Measurements from ENCODE around the gene MCOLN2. TPM values are rescaled to one million over a fixed set of nuclear protein-coding genes. Genes with fewer than 3 reads are reported as not detected.

Gene MCOLN2
- total and polyA plus RNA-seq, 2 of the 8 experiments (the other 6 are each of a cell fraction or from before 2014, with no cell fraction given): 1.7 to 6.1 TPM

DNA sequence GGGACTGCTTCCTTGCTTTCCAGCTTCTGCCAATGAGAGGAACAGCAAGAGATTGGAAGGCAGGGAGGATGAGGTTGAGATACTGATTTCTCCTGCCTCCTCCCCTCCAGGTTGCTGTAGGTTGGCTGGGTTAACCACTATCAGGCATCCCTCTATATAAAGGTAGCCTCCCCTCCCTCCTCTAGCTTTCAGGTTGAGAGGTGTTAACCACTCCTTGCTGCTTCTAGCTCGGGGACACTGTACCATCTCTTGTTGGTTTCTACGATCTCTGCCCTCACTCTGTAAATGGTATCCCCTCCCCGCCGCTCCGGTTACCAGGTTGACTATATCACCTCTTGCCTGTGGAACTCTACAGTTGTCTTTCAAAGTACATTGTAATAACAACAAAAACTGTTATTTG, 120.6 kb downstream of the MCOLN2 start:
- no peak for FAIRE-seq
- no peak overlapping the region for H2AK5ac ChIP-seq (ENCODE audit: low read depth, low read length)
- no peaks in the 10 kb centered on the region for H3K27me3 ChIP-seq (replicated peaks in 1 of 4; ENCODE audit: control insufficient read depth in 3 of 4, extremely low read depth in 1 of 4, insufficient read depth in 3 of 4, low read length in 3 of 4)
- no peak overlapping the region for H3K27ac ChIP-seq (ENCODE audit: low read depth, low read length)
- no peak overlapping the region for H2BK15ac ChIP-seq (ENCODE audit: low read length)
- H4K5ac ChIP-seq (ENCODE audit: insufficient read length, low read depth, low read length): no peak overlapping the region
- no peak overlapping the region for H3K4me3 ChIP-seq (ENCODE audit: extremely low read depth in 1 of 4, insufficient read depth in 2 of 4, low read depth in 3 of 4, low read length in 4 of 4)
- no peak overlapping the region for H3K4me2 ChIP-seq (ENCODE audit: insufficient read depth in 1 of 2, low read depth in 2 of 2, low read length in 2 of 2)
- no peak overlapping the region for H3K9ac ChIP-seq (replicated peaks in 1 of 4; ENCODE audit: extremely low read depth in 1 of 4, low read depth in 3 of 4, low read length in 3 of 4)
- no peak overlapping the region for H4K8ac ChIP-seq (ENCODE audit: extremely low read depth, insufficient read depth, low read length)
- CTCF ChIA-PET (ENCODE audit: partially characterized antibody): no interaction called here
- peaks cover 6% of the 10 kb centered on the region; the same call in 1 of the 2 replicates for H3K79me1 ChIP-seq (ENCODE audit: low read depth, low read length)
- H3K18ac ChIP-seq (ENCODE audit: extremely low read depth, low read length): no peak overlapping the region
- no peaks in the 10 kb centered on the region for H4K20me1 ChIP-seq (replicated peaks in 1 of 2; ENCODE audit: control insufficient read depth in 1 of 2, insufficient read depth in 2 of 2, low read length in 2 of 2)
- 92% methylated on average over 5 of the region's 5 CpGs; no CpG with 5 or more reads in 1 of the 2 experiments for WGBS, 2 experiments (ENCODE audit: extremely low coverage in 1 of 2, insufficient coverage in 1 of 2, insufficient read length in 1 of 2, insufficient replicate concordance in 2 of 2, low coverage in 1 of 2, low lambda C conversion rate in 2 of 2, missing lambda C conversion rate in 1 of 2)
- H2AFZ ChIP-seq (ENCODE audit: low read length): no peak overlapping the region
- no peak overlapping the region for H3K23ac ChIP-seq (ENCODE audit: insufficient read length)
- no peak overlapping the region for H2BK12ac ChIP-seq (ENCODE audit: low read depth, low read length)
- no peak overlapping the region for H3K56ac ChIP-seq (replicated peaks; ENCODE audit: insufficient read length, low read depth, low read length)
- peaks cover 0 to 17% of the 10 kb centered on the region in 2 experiments; a peak in 2 of 4 replicates for H3K79me2 ChIP-seq (ENCODE audit: control insufficient read depth in 1 of 2, insufficient read depth in 2 of 2, low read length in 2 of 2)
- POLR2A ChIA-PET (ENCODE audit: partially characterized antibody): no interaction called here
- no peak overlapping the region for H2BK20ac ChIP-seq (ENCODE audit: low read length)
- no peak overlapping the region for H3K4ac ChIP-seq (replicated peaks; ENCODE audit: insufficient read length, low read depth, low read length)
- H3K14ac ChIP-seq (ENCODE audit: insufficient read length): no peak overlapping the region
- no peaks in the 10 kb centered on the region for H3K9me3 ChIP-seq (ENCODE audit: insufficient read depth in 2 of 2, low read depth in 1 of 2, low read length in 1 of 2)
- no peak for DNase-seq (ENCODE audit: low read depth in 1 of 2, low spot score in 2 of 2)
- no peaks in the 10 kb centered on the region for H3K4me1 ChIP-seq (replicated peaks in 1 of 4; ENCODE audit: control insufficient read depth in 3 of 4, insufficient read depth in 4 of 4, low read length in 3 of 4)
- H2BK120ac ChIP-seq (replicated peaks; ENCODE audit: low read depth, low read length): no peak overlapping the region
- H3K23me2 ChIP-seq (ENCODE audit: low read depth, low read length): no peaks in the 10 kb centered on the region
- H2BK5ac ChIP-seq (ENCODE audit: low read depth, low read length): no peak overlapping the region
- no peaks in the 10 kb centered on the region for H3K36me3 ChIP-seq (ENCODE audit: control insufficient read depth in 2 of 4, insufficient read depth in 4 of 4, low read length in 3 of 4)
- H4K91ac ChIP-seq (replicated peaks; ENCODE audit: insufficient read length, low read length): no peak overlapping the region
- TF ChIP-seq KDM5A (IDR thresholded peaks at IDR 0.05; ENCODE audit: low read length) (no peak), TCF12 (IDR thresholded peaks at IDR 0.05; ENCODE audit: low read depth, low read length) (no peak), RFX5 (IDR thresholded peaks at IDR 0.05; ENCODE audit: borderline replicate concordance, low read depth, low read length) (no peak), PHF8 (conservative IDR thresholded peaks at IDR 0.05; ENCODE audit: low read depth, low read length) (no peak), CHD1 (IDR thresholded peaks at IDR 0.05; ENCODE audit: low read depth, low read length) (no peak), CBX8 (IDR thresholded peaks at IDR 0.05; ENCODE audit: borderline replicate concordance, low read depth, low read length) (no peak), TEAD4 (IDR thresholded peaks at IDR 0.05; ENCODE audit: low read depth, low read length) (no peak), ASH2L (IDR thresholded peaks at IDR 0.05; ENCODE audit: low read length) (no peak), SIN3A (conservative IDR thresholded peaks at IDR 0.05 in 1 of 2, IDR thresholded peaks at IDR 0.05 in 1 of 2; ENCODE audit: low read depth in 1 of 2, low read length in 2 of 2) (no peak), NRF1 (IDR thresholded peaks at IDR 0.05; ENCODE audit: low read depth, low read length) (no peak)
- TF ChIP-seq, protein P1, sequence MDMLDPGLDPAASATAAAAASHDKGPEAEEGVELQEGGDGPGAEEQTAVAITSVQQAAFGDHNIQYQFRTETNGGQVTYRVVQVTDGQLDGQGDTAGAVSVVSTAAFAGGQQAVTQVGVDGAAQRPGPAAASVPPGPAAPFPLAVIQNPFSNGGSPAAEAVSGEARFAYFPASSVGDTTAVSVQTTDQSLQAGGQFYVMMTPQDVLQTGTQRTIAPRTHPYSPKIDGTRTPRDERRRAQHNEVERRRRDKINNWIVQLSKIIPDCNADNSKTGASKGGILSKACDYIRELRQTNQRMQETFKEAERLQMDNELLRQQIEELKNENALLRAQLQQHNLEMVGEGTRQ (IDR thresholded peaks at IDR 0.05; ENCODE audit: low read length): no peak
- TF ChIP-seq, protein P2, sequence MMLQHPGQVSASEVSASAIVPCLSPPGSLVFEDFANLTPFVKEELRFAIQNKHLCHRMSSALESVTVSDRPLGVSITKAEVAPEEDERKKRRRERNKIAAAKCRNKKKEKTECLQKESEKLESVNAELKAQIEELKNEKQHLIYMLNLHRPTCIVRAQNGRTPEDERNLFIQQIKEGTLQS (IDR thresholded peaks at IDR 0.05; ENCODE audit: insufficient read depth, low read depth, low read length): no peak
- TF ChIP-seq, protein P3, sequence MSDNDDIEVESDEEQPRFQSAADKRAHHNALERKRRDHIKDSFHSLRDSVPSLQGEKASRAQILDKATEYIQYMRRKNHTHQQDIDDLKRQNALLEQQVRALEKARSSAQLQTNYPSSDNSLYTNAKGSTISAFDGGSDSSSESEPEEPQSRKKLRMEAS (IDR thresholded peaks at IDR 0.05): no peak

All from H1 (cell line).